Measurements from ENCODE around the gene ZNF385B.
A peak's percentile ranks its signal among the peaks of the same experiment; 100 is the strongest.

Gene ZNF385B

GRCh38 chr2:179581605-179582004 lies 279.8 kb downstream of the ZNF385B start:
- TF ChIP-seq CTCF (IDR thresholded peaks at IDR 0.05; ENCODE audit: low read depth, low read length, missing control alignments), result no peak
- DNase-seq (ENCODE audit: low read depth), result no peak
- in situ Hi-C loops (cut with HindIII; ENCODE audit: low sequenced_read_pairs), result no loop called here
- no peak overlapping the region for H3K4me3 ChIP-seq (ENCODE audit: low read depth, low read length)

- peak; percentile 5 for DNase-seq (ENCODE audit: low read depth)
- no peak overlapping the region for H3K4me3 ChIP-seq (ENCODE audit: low read depth, low read length)
- no peak for TF ChIP-seq CTCF (IDR thresholded peaks at IDR 0.05; ENCODE audit: low read depth, low read length, missing control alignments)
- in situ Hi-C loops (cut with HindIII; ENCODE audit: low sequenced_read_pairs), result no loop called here
Measured at GRCh38 chr2:179580378-179581146, 280.9 kb downstream of the ZNF385B start.

GRCh38 chr2:179579800-179580199 lies 281.6 kb downstream of the ZNF385B start:
- H3K4me3 ChIP-seq (ENCODE audit: low read depth, low read length), result no peak overlapping the region
- TF ChIP-seq CTCF (IDR thresholded peaks at IDR 0.05; ENCODE audit: low read depth, low read length, missing control alignments), result no peak
- DNase-seq (ENCODE audit: low read depth), result no peak
- in situ Hi-C loops (cut with HindIII; ENCODE audit: low sequenced_read_pairs), result no loop called here

- no peak for DNase-seq (ENCODE audit: low read depth)
- in situ Hi-C loops (cut with HindIII; ENCODE audit: low sequenced_read_pairs), result no loop called here
- TF ChIP-seq CTCF (IDR thresholded peaks at IDR 0.05; ENCODE audit: low read depth, low read length, missing control alignments), result no peak
- H3K4me3 ChIP-seq (ENCODE audit: low read depth, low read length), result no peak overlapping the region
Measured at GRCh38 chr2:179578171-179578916, 283.1 kb downstream of the ZNF385B start.

- no peak for TF ChIP-seq CTCF (IDR thresholded peaks at IDR 0.05; ENCODE audit: low read depth, low read length, missing control alignments)
- in situ Hi-C loops (cut with HindIII; ENCODE audit: low sequenced_read_pairs), result no loop called here
- no peak for DNase-seq (ENCODE audit: low read depth)
- H3K4me3 ChIP-seq (ENCODE audit: low read depth, low read length), result no peak overlapping the region
Measured at GRCh38 chr2:179574061-179574519, 287.3 kb downstream of the ZNF385B start.

GRCh38 chr2:179572544-179572943 lies 288.9 kb downstream of the ZNF385B start:
- no peak overlapping the region for H3K4me3 ChIP-seq (ENCODE audit: low read depth, low read length)
- no peak for DNase-seq (ENCODE audit: low read depth)
- TF ChIP-seq CTCF (IDR thresholded peaks at IDR 0.05; ENCODE audit: low read depth, low read length, missing control alignments), result no peak
- in situ Hi-C loops (cut with HindIII; ENCODE audit: low sequenced_read_pairs), result no loop called here

All from astrocyte of the cerebellum (primary cell).